ENCODE measurements around the gene PDE1C. TPM values are rescaled to one million over a fixed set of nuclear protein-coding genes. Genes with fewer than 3 reads are reported as not detected.

The PDE1C gene
- polyA plus RNA-seq, 1 of the 3 experiments (the other 2 are of a cell fraction) = 4.6 TPM

DNA sequence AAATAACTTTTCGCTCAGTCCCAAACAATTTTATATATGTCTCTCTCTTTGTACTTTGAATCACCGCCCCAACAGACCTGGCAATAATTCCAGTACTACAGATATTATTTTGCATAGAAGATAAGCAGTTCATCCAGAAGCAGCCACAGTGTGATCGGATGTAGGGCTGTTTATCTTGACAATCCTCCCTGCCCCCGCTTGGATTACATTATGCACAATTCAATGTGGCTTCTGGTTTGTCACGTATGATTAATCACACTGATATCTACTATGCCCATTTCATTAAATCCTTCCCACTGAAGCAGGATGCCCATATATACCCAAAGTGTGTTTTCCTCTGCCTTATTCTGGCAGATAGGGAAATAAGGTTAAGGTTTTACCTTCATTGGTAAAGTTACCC is 115.2 kb downstream of the PDE1C start:
- Histone ChIP-seq H3K27me3 (ENCODE audit: insufficient read depth) (no peaks in the 10 kb centered on the region), H3K4me2 (no peak overlapping the region), H4K20me1 (ENCODE audit: insufficient read depth) (no peaks in the 10 kb centered on the region), H3F3A (replicated peaks; ENCODE audit: insufficient read depth) (peaks cover 15% of the 10 kb centered on the region), H3K9me3 (no peaks in the 10 kb centered on the region), H3K9me2 (no peaks in the 10 kb centered on the region), H3K9ac (no peak overlapping the region), H3K27ac (ENCODE audit: low read depth in 2 of 2, low read length in 1 of 2) (no peak overlapping the region; a peak in 1 of 4 replicates), H3K79me2 (ENCODE audit: insufficient read depth) (no peaks in the 10 kb centered on the region), H3K4me3 (ENCODE audit: low read depth in 2 of 2, low read length in 1 of 2) (no peak overlapping the region), H3K4me1 (ENCODE audit: control insufficient read depth in 1 of 2, insufficient read depth in 2 of 2, low read depth in 1 of 2, low read length in 1 of 2) (peaks cover 4 to 6% of the 10 kb centered on the region in 2 experiments; a peak in 2 of 4 replicates), H2AFZ (ENCODE audit: low read depth) (no peak overlapping the region), H3K36me3 (replicated peaks in 1 of 2; ENCODE audit: control insufficient read depth in 1 of 2, insufficient read depth in 2 of 2, low read length in 1 of 2) (no peaks in the 10 kb centered on the region)
- ChIA-PET CTCF (no interaction called here), POLR2A (no interaction called here)
- WGBS (ENCODE audit: low lambda C conversion rate) = 28% methylated on average over 5 of the region's 5 CpGs
- TF ChIP-seq, protein P1, sequence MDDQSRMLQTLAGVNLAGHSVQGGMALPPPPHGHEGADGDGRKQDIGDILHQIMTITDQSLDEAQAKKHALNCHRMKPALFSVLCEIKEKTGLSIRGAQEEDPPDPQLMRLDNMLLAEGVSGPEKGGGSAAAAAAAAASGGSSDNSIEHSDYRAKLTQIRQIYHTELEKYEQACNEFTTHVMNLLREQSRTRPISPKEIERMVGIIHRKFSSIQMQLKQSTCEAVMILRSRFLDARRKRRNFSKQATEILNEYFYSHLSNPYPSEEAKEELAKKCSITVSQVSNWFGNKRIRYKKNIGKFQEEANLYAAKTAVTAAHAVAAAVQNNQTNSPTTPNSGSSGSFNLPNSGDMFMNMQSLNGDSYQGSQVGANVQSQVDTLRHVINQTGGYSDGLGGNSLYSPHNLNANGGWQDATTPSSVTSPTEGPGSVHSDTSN (IDR thresholded peaks at IDR 0.05) = no peak; the same call in 1 of the 2 replicates
- TF ChIP-seq GATA2 (CRISPR knock-in tag; IDR thresholded peaks at IDR 0.05) = no peak
- no peak for DNase-seq

DNA sequence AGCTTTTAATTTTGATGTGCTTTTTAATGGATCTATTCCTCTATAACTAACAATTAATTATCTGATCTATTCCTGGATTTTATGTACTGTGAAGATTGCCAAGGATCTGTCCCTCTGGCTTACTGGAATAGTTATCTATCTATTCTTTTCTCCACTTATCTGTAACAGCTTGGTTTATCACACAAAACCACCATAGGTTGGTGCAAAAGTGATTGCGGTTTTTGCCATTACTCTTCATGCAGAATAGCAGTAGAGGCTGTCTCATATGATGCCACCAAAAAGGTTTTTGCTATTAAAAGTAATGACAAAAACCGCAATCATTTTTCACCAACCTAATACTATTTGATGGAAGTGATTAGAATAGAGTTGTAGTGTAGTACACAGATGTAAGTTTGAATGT is 115.7 kb downstream of the PDE1C start:
- Histone ChIP-seq H3K9ac (no peak overlapping the region), H3K79me2 (ENCODE audit: insufficient read depth) (no peaks in the 10 kb centered on the region), H4K20me1 (ENCODE audit: insufficient read depth) (no peaks in the 10 kb centered on the region), H3K4me2 (no peak overlapping the region), H3F3A (replicated peaks; ENCODE audit: insufficient read depth) (peaks cover 15% of the 10 kb centered on the region), H2AFZ (ENCODE audit: low read depth) (no peak overlapping the region), H3K27ac (ENCODE audit: low read depth in 2 of 2, low read length in 1 of 2) (no peak overlapping the region; a peak in 1 of 4 replicates), H3K9me3 (no peaks in the 10 kb centered on the region), H3K9me2 (no peaks in the 10 kb centered on the region), H3K4me3 (ENCODE audit: low read depth in 2 of 2, low read length in 1 of 2) (no peak overlapping the region), H3K36me3 (replicated peaks in 1 of 2; ENCODE audit: control insufficient read depth in 1 of 2, insufficient read depth in 2 of 2, low read length in 1 of 2) (no peaks in the 10 kb centered on the region), H3K4me1 (ENCODE audit: control insufficient read depth in 1 of 2, insufficient read depth in 2 of 2, low read depth in 1 of 2, low read length in 1 of 2) (peaks cover 4 to 6% of the 10 kb centered on the region in 2 experiments; a peak in 2 of 4 replicates), H3K27me3 (ENCODE audit: insufficient read depth) (no peaks in the 10 kb centered on the region)
- CTCF ChIA-PET = no interaction called here
- DNase-seq = no peak
- TF ChIP-seq, protein P2, sequence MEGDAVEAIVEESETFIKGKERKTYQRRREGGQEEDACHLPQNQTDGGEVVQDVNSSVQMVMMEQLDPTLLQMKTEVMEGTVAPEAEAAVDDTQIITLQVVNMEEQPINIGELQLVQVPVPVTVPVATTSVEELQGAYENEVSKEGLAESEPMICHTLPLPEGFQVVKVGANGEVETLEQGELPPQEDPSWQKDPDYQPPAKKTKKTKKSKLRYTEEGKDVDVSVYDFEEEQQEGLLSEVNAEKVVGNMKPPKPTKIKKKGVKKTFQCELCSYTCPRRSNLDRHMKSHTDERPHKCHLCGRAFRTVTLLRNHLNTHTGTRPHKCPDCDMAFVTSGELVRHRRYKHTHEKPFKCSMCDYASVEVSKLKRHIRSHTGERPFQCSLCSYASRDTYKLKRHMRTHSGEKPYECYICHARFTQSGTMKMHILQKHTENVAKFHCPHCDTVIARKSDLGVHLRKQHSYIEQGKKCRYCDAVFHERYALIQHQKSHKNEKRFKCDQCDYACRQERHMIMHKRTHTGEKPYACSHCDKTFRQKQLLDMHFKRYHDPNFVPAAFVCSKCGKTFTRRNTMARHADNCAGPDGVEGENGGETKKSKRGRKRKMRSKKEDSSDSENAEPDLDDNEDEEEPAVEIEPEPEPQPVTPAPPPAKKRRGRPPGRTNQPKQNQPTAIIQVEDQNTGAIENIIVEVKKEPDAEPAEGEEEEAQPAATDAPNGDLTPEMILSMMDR (IDR thresholded peaks at IDR 0.05) = no peak
- TF ChIP-seq, protein P3, sequence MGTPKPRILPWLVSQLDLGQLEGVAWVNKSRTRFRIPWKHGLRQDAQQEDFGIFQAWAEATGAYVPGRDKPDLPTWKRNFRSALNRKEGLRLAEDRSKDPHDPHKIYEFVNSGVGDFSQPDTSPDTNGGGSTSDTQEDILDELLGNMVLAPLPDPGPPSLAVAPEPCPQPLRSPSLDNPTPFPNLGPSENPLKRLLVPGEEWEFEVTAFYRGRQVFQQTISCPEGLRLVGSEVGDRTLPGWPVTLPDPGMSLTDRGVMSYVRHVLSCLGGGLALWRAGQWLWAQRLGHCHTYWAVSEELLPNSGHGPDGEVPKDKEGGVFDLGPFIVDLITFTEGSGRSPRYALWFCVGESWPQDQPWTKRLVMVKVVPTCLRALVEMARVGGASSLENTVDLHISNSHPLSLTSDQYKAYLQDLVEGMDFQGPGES (IDR thresholded peaks at IDR 0.05; ENCODE audit: low read depth, low read length) = no peak
- POLR2A ChIA-PET = no interaction called here
- 11% methylated on average over 2 of the region's 2 CpGs for WGBS (ENCODE audit: low lambda C conversion rate)

DNA sequence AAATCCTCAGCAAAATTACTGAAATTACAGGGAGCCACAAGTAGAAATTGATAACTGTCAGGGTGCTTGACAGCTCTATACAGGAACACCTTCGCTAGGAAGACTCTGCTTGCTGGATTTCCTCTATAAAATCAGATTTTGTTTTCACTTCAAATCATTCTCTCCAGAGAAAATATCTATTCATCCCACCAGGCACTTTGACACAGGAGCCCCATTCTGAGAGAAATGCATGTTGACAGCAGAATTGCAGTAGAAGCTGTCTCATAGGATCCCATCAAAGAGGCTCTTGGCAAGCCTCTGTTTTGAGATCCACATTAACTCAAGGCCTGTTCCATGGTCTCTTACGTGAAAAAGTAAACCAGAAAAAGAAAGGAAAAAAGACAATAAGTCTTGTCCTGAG is 116.8 kb downstream of the PDE1C start:
- Histone ChIP-seq H3F3A (replicated peaks; ENCODE audit: insufficient read depth) (peaks cover 20% of the 10 kb centered on the region), H3K27me3 (ENCODE audit: insufficient read depth) (no peaks in the 10 kb centered on the region), H3K9ac (no peak overlapping the region), H3K27ac (ENCODE audit: low read depth in 2 of 2, low read length in 1 of 2) (no peak overlapping the region), H4K20me1 (ENCODE audit: insufficient read depth) (no peaks in the 10 kb centered on the region), H3K9me3 (no peaks in the 10 kb centered on the region), H3K36me3 (replicated peaks in 1 of 2; ENCODE audit: control insufficient read depth in 1 of 2, insufficient read depth in 2 of 2, low read length in 1 of 2) (no peaks in the 10 kb centered on the region), H3K4me1 (ENCODE audit: control insufficient read depth in 1 of 2, insufficient read depth in 2 of 2, low read depth in 1 of 2, low read length in 1 of 2) (peaks cover 4 to 13% of the 10 kb centered on the region in 2 experiments; a peak in 2 of 4 replicates), H3K4me3 (ENCODE audit: low read depth in 2 of 2, low read length in 1 of 2) (no peak overlapping the region), H3K79me2 (ENCODE audit: insufficient read depth) (no peaks in the 10 kb centered on the region), H3K9me2 (no peaks in the 10 kb centered on the region), H3K4me2 (no peak overlapping the region), H2AFZ (ENCODE audit: low read depth) (no peak overlapping the region)
- TF ChIP-seq JUND (IDR thresholded peaks at IDR 0.05) = no peak
- TF ChIP-seq FOSL2 (IDR thresholded peaks at IDR 0.05; ENCODE audit: borderline replicate concordance, low read depth) = no peak
- no peak for TF ChIP-seq ELF1 (IDR thresholded peaks at IDR 0.05)
- TF ChIP-seq, protein P4, sequence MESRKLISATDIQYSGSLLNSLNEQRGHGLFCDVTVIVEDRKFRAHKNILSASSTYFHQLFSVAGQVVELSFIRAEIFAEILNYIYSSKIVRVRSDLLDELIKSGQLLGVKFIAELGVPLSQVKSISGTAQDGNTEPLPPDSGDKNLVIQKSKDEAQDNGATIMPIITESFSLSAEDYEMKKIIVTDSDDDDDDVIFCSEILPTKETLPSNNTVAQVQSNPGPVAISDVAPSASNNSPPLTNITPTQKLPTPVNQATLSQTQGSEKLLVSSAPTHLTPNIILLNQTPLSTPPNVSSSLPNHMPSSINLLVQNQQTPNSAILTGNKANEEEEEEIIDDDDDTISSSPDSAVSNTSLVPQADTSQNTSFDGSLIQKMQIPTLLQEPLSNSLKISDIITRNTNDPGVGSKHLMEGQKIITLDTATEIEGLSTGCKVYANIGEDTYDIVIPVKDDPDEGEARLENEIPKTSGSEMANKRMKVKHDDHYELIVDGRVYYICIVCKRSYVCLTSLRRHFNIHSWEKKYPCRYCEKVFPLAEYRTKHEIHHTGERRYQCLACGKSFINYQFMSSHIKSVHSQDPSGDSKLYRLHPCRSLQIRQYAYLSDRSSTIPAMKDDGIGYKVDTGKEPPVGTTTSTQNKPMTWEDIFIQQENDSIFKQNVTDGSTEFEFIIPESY (IDR thresholded peaks at IDR 0.05; ENCODE audit: borderline replicate concordance, low read depth) = no peak
- no peak for TF ChIP-seq EP300 (IDR thresholded peaks at IDR 0.05; ENCODE audit: borderline replicate concordance in 1 of 2, low read depth in 1 of 2, low read length in 1 of 2)
- TF ChIP-seq NFIC (IDR thresholded peaks at IDR 0.05; ENCODE audit: borderline replicate concordance) = no peak
- TF ChIP-seq GATA2 (CRISPR knock-in tag; IDR thresholded peaks at IDR 0.05) = no peak
- TF ChIP-seq, protein P5, sequence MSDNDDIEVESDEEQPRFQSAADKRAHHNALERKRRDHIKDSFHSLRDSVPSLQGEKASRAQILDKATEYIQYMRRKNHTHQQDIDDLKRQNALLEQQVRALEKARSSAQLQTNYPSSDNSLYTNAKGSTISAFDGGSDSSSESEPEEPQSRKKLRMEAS (IDR thresholded peaks at IDR 0.05; ENCODE audit: low read depth) = no peak
- no peak for TF ChIP-seq MEF2A (IDR thresholded peaks at IDR 0.05; ENCODE audit: borderline replicate concordance, low read depth)
- no peak for TF ChIP-seq POLR2AphosphoS5 (IDR thresholded peaks at IDR 0.05; ENCODE audit: low read depth, low read length)
- no peak for TF ChIP-seq TAF1 (IDR thresholded peaks at IDR 0.05; ENCODE audit: borderline replicate concordance, low read depth, low read length)
- no peak for TF ChIP-seq RCOR1 (IDR thresholded peaks at IDR 0.05; ENCODE audit: low read length)
- no peak for TF ChIP-seq TEAD4 (IDR thresholded peaks at IDR 0.05; ENCODE audit: borderline replicate concordance, insufficient read depth)
- no peak for TF ChIP-seq RXRA (IDR thresholded peaks at IDR 0.05; ENCODE audit: borderline replicate concordance, low read depth)
- TF ChIP-seq GABPA (IDR thresholded peaks at IDR 0.05; ENCODE audit: low read depth) = no peak
- CTCF ChIA-PET = no interaction called here
- DNase-seq = no peak
- POLR2A ChIA-PET = no interaction called here
- WGBS (ENCODE audit: low lambda C conversion rate) = 27% methylated on average over 2 of the region's 2 CpGs

Measured in SK-N-SH (cell line).